ENCODE results near the gene DNAJC16. TPM values are rescaled to one million over a fixed set of nuclear protein-coding genes. Genes with fewer than 3 reads are reported as not detected.

DNAJC16 gene
- total and polyA plus RNA-seq, 4 donors, result 3.3 to 14.2 (median 11.1) TPM

DNA sequence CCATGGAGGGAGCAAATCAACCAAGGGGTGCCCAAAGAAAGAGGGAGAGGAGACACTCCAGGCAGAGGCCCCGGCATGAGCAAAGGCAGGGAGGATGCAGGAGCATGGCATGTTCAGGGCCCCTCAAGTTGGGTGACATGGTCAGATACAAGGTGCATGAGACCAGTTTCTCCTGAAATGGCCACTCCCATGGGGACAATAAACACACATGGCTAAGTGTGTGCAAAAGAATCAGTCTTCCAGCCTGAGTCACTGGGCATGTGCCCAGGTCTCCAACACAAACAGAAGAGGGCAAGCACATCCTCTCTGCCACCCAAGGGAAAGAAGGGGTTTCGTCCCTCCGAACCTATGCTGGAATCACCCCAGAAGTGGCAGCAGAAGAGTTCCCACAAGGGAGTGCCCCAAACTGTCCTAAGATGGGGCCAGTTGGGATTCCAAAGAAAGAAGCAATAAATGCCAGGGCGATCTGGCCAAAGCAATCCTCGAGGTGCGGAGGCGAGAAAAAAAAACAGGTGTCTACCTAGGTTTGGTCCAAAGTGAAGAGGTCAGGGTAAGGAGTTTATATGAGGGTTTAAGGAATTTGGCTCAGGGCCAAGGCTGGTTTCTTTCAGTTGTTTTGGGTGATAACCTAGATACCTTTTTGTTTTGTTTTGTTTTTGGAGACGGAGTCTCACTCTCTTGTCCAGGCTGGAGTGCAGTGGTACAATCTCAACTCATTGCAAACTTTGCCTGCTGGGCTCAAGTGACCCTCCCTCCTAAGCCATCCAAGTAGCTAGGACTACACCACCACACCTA is 15.8 kb upstream of the DNAJC16 start:
- DNase-seq (ENCODE audit: low spot score), result no peak
- H3K27ac ChIP-seq (ENCODE audit: low read depth in 1 of 2, low read length in 2 of 2), result no peak overlapping the region
- H3K4me3 ChIP-seq (ENCODE audit: low read depth in 1 of 3, low read length in 3 of 3), result no peak overlapping the region
- WGBS, result 95% methylated on average over 8 of the region's 8 CpGs
- H3K9ac ChIP-seq (ENCODE audit: low read depth in 1 of 2, low read length in 2 of 2), result no peak overlapping the region
- TF ChIP-seq FOXA1 (IDR thresholded peaks at IDR 0.05), result no peak
- TF ChIP-seq, protein P1, sequence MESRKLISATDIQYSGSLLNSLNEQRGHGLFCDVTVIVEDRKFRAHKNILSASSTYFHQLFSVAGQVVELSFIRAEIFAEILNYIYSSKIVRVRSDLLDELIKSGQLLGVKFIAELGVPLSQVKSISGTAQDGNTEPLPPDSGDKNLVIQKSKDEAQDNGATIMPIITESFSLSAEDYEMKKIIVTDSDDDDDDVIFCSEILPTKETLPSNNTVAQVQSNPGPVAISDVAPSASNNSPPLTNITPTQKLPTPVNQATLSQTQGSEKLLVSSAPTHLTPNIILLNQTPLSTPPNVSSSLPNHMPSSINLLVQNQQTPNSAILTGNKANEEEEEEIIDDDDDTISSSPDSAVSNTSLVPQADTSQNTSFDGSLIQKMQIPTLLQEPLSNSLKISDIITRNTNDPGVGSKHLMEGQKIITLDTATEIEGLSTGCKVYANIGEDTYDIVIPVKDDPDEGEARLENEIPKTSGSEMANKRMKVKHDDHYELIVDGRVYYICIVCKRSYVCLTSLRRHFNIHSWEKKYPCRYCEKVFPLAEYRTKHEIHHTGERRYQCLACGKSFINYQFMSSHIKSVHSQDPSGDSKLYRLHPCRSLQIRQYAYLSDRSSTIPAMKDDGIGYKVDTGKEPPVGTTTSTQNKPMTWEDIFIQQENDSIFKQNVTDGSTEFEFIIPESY (IDR thresholded peaks at IDR 0.05), result no peak
- no peak for TF ChIP-seq RXRA (IDR thresholded peaks at IDR 0.05)
- TF ChIP-seq, protein P2, sequence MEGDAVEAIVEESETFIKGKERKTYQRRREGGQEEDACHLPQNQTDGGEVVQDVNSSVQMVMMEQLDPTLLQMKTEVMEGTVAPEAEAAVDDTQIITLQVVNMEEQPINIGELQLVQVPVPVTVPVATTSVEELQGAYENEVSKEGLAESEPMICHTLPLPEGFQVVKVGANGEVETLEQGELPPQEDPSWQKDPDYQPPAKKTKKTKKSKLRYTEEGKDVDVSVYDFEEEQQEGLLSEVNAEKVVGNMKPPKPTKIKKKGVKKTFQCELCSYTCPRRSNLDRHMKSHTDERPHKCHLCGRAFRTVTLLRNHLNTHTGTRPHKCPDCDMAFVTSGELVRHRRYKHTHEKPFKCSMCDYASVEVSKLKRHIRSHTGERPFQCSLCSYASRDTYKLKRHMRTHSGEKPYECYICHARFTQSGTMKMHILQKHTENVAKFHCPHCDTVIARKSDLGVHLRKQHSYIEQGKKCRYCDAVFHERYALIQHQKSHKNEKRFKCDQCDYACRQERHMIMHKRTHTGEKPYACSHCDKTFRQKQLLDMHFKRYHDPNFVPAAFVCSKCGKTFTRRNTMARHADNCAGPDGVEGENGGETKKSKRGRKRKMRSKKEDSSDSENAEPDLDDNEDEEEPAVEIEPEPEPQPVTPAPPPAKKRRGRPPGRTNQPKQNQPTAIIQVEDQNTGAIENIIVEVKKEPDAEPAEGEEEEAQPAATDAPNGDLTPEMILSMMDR (IDR thresholded peaks at IDR 0.05; ENCODE audit: low read depth, low read length, missing input control), result no peak
- no peak for TF ChIP-seq JUND (IDR thresholded peaks at IDR 0.05)
- no peak for TF ChIP-seq NR2F2 (IDR thresholded peaks at IDR 0.05)
- TF ChIP-seq YY1 (IDR thresholded peaks at IDR 0.05), result no peak
- TF ChIP-seq, protein P3, sequence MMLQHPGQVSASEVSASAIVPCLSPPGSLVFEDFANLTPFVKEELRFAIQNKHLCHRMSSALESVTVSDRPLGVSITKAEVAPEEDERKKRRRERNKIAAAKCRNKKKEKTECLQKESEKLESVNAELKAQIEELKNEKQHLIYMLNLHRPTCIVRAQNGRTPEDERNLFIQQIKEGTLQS (IDR thresholded peaks at IDR 0.05), result no peak
- TF ChIP-seq, protein P4, sequence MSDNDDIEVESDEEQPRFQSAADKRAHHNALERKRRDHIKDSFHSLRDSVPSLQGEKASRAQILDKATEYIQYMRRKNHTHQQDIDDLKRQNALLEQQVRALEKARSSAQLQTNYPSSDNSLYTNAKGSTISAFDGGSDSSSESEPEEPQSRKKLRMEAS (IDR thresholded peaks at IDR 0.05), result no peak
- no peak for TF ChIP-seq HNF4A (conservative IDR thresholded peaks at IDR 0.05)
- no peaks in the 10 kb centered on the region for H3K27me3 ChIP-seq (ENCODE audit: control insufficient read depth in 4 of 4, insufficient read depth in 4 of 4, low read length in 3 of 4)
- H3K36me3 ChIP-seq (ENCODE audit: control insufficient read depth in 4 of 4, insufficient read depth in 3 of 4, low read depth in 1 of 4, low read length in 3 of 4), result peaks cover 0 to 9% (median 4%) of the 10 kb centered on the region in 4 donors
- H3K4me1 ChIP-seq (ENCODE audit: control insufficient read depth in 4 of 4, insufficient read depth in 4 of 4, low read length in 3 of 4), result no peaks in the 10 kb centered on the region
- no peaks in the 10 kb centered on the region for H3K9me3 ChIP-seq (ENCODE audit: control insufficient read depth in 4 of 4, low read length in 3 of 4)

DNA sequence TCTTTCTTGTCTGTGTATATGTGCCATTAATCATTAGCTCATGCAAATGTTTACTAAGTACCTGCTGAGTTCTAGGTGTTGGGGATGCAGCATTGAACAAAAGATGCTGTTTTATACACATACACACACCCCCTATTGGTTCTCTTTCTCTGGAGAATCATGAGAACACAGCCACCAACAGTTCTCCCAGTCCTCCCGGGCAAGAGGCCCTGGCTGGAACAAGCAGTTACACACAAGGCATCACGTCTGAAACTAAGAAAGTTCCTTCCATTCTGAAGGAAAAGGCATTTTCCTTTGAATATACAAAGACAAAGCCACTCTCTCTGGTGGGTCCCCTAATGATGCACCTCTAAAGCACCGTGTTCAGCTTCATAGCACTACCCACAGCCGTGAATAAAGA is 13.5 kb upstream of the DNAJC16 start:
- Histone ChIP-seq H3K9ac (ENCODE audit: low read depth in 1 of 2, low read length in 2 of 2) (no peak overlapping the region), H3K4me1 (ENCODE audit: control insufficient read depth in 4 of 4, insufficient read depth in 4 of 4, low read length in 3 of 4) (no peaks in the 10 kb centered on the region), H3K9me3 (ENCODE audit: control insufficient read depth in 4 of 4, low read length in 3 of 4) (no peaks in the 10 kb centered on the region), H3K36me3 (ENCODE audit: control insufficient read depth in 4 of 4, insufficient read depth in 3 of 4, low read depth in 1 of 4, low read length in 3 of 4) (peaks cover 0 to 7% (median 4%) of the 10 kb centered on the region in 4 donors), H3K4me3 (ENCODE audit: low read depth in 1 of 3, low read length in 3 of 3) (no peak overlapping the region), H3K27ac (ENCODE audit: low read depth in 1 of 2, low read length in 2 of 2) (no peak overlapping the region), H3K27me3 (ENCODE audit: control insufficient read depth in 4 of 4, insufficient read depth in 4 of 4, low read length in 3 of 4) (no peaks in the 10 kb centered on the region)
- no peak for DNase-seq (ENCODE audit: low spot score)
- WGBS, result 91% methylated on average over 4 of the region's 4 CpGs
- TF ChIP-seq RAD21 (IDR thresholded peaks at IDR 0.05) (no peak), NR2F2 (IDR thresholded peaks at IDR 0.05) (no peak), RXRA (IDR thresholded peaks at IDR 0.05) (no peak), HNF4A (conservative IDR thresholded peaks at IDR 0.05) (no peak), TAF1 (conservative IDR thresholded peaks at IDR 0.05) (no peak), SP1 (IDR thresholded peaks at IDR 0.05) (no peak), HNF4G (IDR thresholded peaks at IDR 0.05) (no peak), FOXA1 (IDR thresholded peaks at IDR 0.05) (no peak), GABPA (IDR thresholded peaks at IDR 0.05 in 1 of 2, conservative IDR thresholded peaks at IDR 0.05 in 1 of 2) (no peak), JUND (IDR thresholded peaks at IDR 0.05) (no peak)
- TF ChIP-seq, protein P3 (IDR thresholded peaks at IDR 0.05), result no peak
- TF ChIP-seq, protein P4 (IDR thresholded peaks at IDR 0.05), result no peak
- TF ChIP-seq, protein P5, sequence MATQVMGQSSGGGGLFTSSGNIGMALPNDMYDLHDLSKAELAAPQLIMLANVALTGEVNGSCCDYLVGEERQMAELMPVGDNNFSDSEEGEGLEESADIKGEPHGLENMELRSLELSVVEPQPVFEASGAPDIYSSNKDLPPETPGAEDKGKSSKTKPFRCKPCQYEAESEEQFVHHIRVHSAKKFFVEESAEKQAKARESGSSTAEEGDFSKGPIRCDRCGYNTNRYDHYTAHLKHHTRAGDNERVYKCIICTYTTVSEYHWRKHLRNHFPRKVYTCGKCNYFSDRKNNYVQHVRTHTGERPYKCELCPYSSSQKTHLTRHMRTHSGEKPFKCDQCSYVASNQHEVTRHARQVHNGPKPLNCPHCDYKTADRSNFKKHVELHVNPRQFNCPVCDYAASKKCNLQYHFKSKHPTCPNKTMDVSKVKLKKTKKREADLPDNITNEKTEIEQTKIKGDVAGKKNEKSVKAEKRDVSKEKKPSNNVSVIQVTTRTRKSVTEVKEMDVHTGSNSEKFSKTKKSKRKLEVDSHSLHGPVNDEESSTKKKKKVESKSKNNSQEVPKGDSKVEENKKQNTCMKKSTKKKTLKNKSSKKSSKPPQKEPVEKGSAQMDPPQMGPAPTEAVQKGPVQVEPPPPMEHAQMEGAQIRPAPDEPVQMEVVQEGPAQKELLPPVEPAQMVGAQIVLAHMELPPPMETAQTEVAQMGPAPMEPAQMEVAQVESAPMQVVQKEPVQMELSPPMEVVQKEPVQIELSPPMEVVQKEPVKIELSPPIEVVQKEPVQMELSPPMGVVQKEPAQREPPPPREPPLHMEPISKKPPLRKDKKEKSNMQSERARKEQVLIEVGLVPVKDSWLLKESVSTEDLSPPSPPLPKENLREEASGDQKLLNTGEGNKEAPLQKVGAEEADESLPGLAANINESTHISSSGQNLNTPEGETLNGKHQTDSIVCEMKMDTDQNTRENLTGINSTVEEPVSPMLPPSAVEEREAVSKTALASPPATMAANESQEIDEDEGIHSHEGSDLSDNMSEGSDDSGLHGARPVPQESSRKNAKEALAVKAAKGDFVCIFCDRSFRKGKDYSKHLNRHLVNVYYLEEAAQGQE (IDR thresholded peaks at IDR 0.05), result no peak
